Mammary epithelial cell (primary cell): ENCODE measurements around the gene UNC13B.

ENCODE experiments used
- CTCF ChIP-seq, 2 donors: IDR thresholded peaks in 1 of 2; conservative IDR thresholded peaks in 1 of 2; 2 replicates each; pipeline ENCODE4 v1.5.1; 2011 to 2012; ENCODE audit warnings: inconsistent platforms in 2 of 2, low read length in 2 of 2, mild to moderate bottlenecking in 2 of 2, control low read depth in 1 of 2, low read depth in 1 of 2; ENCODE audit not compliant: insufficient read depth in 1 of 2; ENCODE audit errors: extremely low read depth in 1 of 2
- EZH2 ChIP-seq: IDR thresholded peaks from 2 replicates; pipeline ENCODE4 v1.6.1; 2012; ENCODE audit warnings: low read length, inconsistent platforms, borderline replicate concordance

- TF ChIP-seq CTCF (conservative IDR thresholded peaks at IDR 0.05 in 1 of 2, IDR thresholded peaks at IDR 0.05 in 1 of 2; ENCODE audit: extremely low read depth in 1 of 2, insufficient read depth in 1 of 2, low read depth in 1 of 2, low read length in 2 of 2) (no peak), EZH2 (no peak)
Measured at GRCh38 chr9:35355939-35356338, 194.1 kb downstream of the UNC13B start.
